Transverse colon (tissue), 4 donors: ENCODE measurements around the gene KLHDC1. TPM values are rescaled to one million over a fixed set of nuclear protein-coding genes. Genes with fewer than 3 reads are reported as not detected.
"Not testable (repeated sequence)": the region's sequence is repeated elsewhere in the genome, so short reads cannot be mapped to it uniquely, and the experiment has no call there.

Source experiments
- DNase-seq: peaks from one replicate; pipeline ENCODE4 v3.0.0-alpha.2; 2019
- H3K27ac ChIP-seq, 4 donors: fragments of 200-600 bp; sonication (generic); 2 replicates each; pipeline ENCODE4 v1.5.1; 2016 to 2018; ENCODE audit warnings: inconsistent platforms in 4 of 4
- H3K27me3 ChIP-seq: fragments of 200-600 bp; sonication (generic); 2 replicates; pipeline ENCODE4 v1.5.1; 2017; ENCODE audit warnings: inconsistent platforms
- H3K36me3 ChIP-seq, 4 donors: fragments of 200-600 bp; sonication (generic); 2 replicates each; pipeline ENCODE4 v1.5.1; 2017 to 2019; ENCODE audit warnings: inconsistent platforms in 4 of 4
- H3K4me1 ChIP-seq, 4 donors: fragments of 200-600 bp; sonication (generic); 2 replicates each; pipeline ENCODE4 v1.5.1; 2017 to 2020; ENCODE audit warnings: inconsistent platforms in 4 of 4
- H3K4me3 ChIP-seq, 4 donors: fragments of 200-600 bp; sonication (generic); 1 replicate in 1 of 4; 2 replicates in 3 of 4; pipeline versions ENCODE4 v1.5.1 to v1.6.1; 2017 to 2019; ENCODE audit warnings: inconsistent platforms in 4 of 4
- H3K9me3 ChIP-seq, 2 donors: fragments of 200-600 bp; sonication (generic); 2 replicates each; pipeline ENCODE4 v1.5.1; 2017 to 2019; ENCODE audit warnings: inconsistent platforms in 2 of 2
- EP300 ChIP-seq: sonication (generic); formaldehyde crosslinking; IDR thresholded peaks from one replicate; pipeline ENCODE4 v1.6.1; 2017; ENCODE audit warnings: antibody characterized with exemption, low read depth
- POLR2A ChIP-seq: fragments of 450-650 bp; IDR thresholded peaks from one replicate; pipeline ENCODE4 v1.6.1; 2016; ENCODE audit warnings: antibody characterized with exemption, mild to moderate bottlenecking, moderate library complexity
- POLR2AphosphoS5 ChIP-seq, 3 donors: sonication (generic); formaldehyde crosslinking; IDR thresholded peaks; one replicate each; pipeline ENCODE4 v1.6.1; 2016; ENCODE audit warnings: antibody characterized with exemption in 3 of 3
- WGBS, 2 donors: methylation state at CpG; one replicate each; pipeline ENCODE4 v1.1.5; 2018; ENCODE audit warnings: low coverage in 1 of 2; 5-methylcytosine and 5-hydroxymethylcytosine counted together
- in situ Hi-C, 4 donors: fragments of 200-750 bp; cut with MboI; loops; one replicate each; pipeline versions ENCODE4 v1.15.0 to v1.15.1; 2017; ENCODE audit warnings: low sequenced_read_pairs in 3 of 4, low pct_ligation_motif_present in 1 of 4, low pct_unique_long_range_greater_than_20kb in 1 of 4
- intact Hi-C: fragments of 100-400 bp; cut with DNase I; formaldehyde crosslinking; loops from one replicate; pipeline ENCODE4 v1.15.1; 2023; ENCODE audit warnings: low total_unique reads
- total RNA-seq, 4 donors: library from RNA; depleted of rRNA; stranded (reverse); fragments of >200 nt; gene quantifications; one replicate each; pipeline ENCODE4 v1.1.0, GENCODE V29; 2016
- TF ChIP-seq, protein P1 (sequence below), 5 experiments: fragments of 200-600 bp in 3 of 5; fragments of 450-650 bp in 2 of 5; sonication (generic) in 3 of 5; IDR thresholded peaks; 1 replicate in 2 of 5; 2 replicates in 3 of 5; pipeline ENCODE4 v1.5.1; 2016 to 2017; ENCODE audit warnings: antibody characterized with exemption in 5 of 5, inconsistent platforms in 3 of 5, mild to moderate bottlenecking in 2 of 5, moderate library complexity in 1 of 5

The KLHDC1 gene
- total RNA-seq, 4 donors from 2014 or later = 4.0 to 9.4 (median 7.9) TPM

- in situ Hi-C loops = no loop called here
Observed at GRCh38 chr14:49720744-49721143, 27.8 kb downstream of the KLHDC1 start.

DNA sequence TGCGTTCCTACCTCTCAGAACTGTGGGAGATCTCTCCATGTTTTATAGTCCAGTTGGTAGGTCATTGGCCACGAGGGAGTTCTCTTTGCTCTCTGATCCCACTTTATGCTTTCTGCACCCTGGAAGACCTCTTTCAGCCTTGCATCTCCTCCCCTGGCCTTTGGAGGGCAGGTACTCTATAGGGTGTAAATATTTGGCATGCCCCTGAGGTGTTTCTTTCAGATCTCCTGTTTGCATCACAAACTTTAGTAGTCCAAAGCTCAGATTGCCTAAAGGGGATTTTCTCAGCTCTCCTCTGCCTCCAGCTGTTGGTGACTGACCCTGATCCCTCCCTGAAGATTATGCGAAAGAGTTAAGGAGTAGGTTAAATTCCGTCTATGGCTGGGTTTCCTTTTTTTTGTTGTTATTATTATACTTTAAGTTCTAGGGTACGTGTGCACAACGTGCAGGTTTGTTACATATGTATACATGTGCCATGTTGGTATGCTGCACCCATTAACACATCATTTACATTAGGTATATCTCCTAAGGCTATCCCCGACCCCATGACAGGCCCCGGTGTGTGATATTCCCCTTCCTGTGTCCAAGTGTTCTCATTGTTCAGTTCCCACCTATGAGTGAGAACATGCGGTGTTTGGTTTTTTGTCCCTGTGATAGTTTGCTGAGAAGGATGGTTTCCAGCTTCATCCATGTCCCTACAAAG, 29.0 kb downstream of the KLHDC1 start:
- DNase-seq, H3K4me1 ChIP-seq, H3K9me3 ChIP-seq, H3K27me3 ChIP-seq, in situ Hi-C loops, H3K4me3 ChIP-seq, intact Hi-C loops, H3K27ac ChIP-seq, H3K36me3 ChIP-seq: not testable (repeated sequence)
- WGBS, 2 donors = 93 to 97% methylated on average over 7 to 9 of the region's 9 CpGs

More at GRCh38 chr14:49720744-49721143, 27.8 kb downstream of the KLHDC1 start:
- Histone ChIP-seq H3K27ac (no peak overlapping the region), H3K4me1 (no peaks in the 10 kb centered on the region), H3K4me3 (no peak overlapping the region), H3K36me3 (peaks cover 0 to 3% (median 0%) of the 10 kb centered on the region in 4 donors), H3K9me3 (no peaks in the 10 kb centered on the region), H3K27me3 (no peaks in the 10 kb centered on the region)
- intact Hi-C loops = no loop called here
- TF ChIP-seq, protein P1, sequence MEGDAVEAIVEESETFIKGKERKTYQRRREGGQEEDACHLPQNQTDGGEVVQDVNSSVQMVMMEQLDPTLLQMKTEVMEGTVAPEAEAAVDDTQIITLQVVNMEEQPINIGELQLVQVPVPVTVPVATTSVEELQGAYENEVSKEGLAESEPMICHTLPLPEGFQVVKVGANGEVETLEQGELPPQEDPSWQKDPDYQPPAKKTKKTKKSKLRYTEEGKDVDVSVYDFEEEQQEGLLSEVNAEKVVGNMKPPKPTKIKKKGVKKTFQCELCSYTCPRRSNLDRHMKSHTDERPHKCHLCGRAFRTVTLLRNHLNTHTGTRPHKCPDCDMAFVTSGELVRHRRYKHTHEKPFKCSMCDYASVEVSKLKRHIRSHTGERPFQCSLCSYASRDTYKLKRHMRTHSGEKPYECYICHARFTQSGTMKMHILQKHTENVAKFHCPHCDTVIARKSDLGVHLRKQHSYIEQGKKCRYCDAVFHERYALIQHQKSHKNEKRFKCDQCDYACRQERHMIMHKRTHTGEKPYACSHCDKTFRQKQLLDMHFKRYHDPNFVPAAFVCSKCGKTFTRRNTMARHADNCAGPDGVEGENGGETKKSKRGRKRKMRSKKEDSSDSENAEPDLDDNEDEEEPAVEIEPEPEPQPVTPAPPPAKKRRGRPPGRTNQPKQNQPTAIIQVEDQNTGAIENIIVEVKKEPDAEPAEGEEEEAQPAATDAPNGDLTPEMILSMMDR (IDR thresholded peaks at IDR 0.05) = no peak
- TF ChIP-seq POLR2AphosphoS5 (IDR thresholded peaks at IDR 0.05) = no peak
- TF ChIP-seq POLR2A = no peak
- no peak for TF ChIP-seq EP300
- DNase-seq = no peak

- TF ChIP-seq, protein P1 (IDR thresholded peaks at IDR 0.05) = no peak
- TF ChIP-seq POLR2A (no peak), EP300 (no peak), POLR2AphosphoS5 (IDR thresholded peaks at IDR 0.05) (no peak)
- intact Hi-C loops = no loop called here
- Histone ChIP-seq H3K27ac (no peak overlapping the region), H3K36me3 (peaks cover 0 to 7% (median 3%) of the 10 kb centered on the region in 4 donors), H3K27me3 (no peaks in the 10 kb centered on the region), H3K4me3 (no peak overlapping the region), H3K4me1 (no peaks in the 10 kb centered on the region), H3K9me3 (no peaks in the 10 kb centered on the region)
- 93 to 100% methylated on average over 1 to 5 of the region's 5 CpGs for WGBS, 2 donors
- in situ Hi-C loops = no loop called here
- DNase-seq = no peak
Observed at GRCh38 chr14:49727171-49727570, 34.3 kb downstream of the KLHDC1 start.

DNA sequence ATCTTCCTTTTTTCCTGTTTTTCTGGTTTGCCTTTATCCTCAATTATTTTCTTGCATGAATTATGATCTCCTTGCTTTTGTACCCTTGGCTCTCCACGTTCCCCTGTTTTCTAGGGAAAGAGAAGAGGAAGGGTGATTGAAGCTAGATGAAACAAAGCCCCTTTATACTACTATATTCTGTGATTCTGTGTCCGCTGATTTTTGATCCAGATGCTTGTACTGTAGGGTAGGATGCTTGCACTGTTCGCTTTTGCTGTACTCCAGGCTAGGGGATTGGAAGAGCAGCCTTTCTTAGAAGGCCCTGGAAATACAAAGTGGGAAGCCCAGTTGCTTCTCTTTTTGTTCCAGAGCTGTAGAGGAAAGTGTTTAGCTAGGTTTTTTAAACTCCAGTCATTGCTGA, 40.0 kb downstream of the KLHDC1 start:
- Histone ChIP-seq H3K36me3 (peaks cover 0 to 9% (median 3%) of the 10 kb centered on the region in 4 donors), H3K4me3 (no peak overlapping the region), H3K27me3 (no peaks in the 10 kb centered on the region), H3K27ac (no peak overlapping the region), H3K9me3 (no peaks in the 10 kb centered on the region), H3K4me1 (no peaks in the 10 kb centered on the region)
- DNase-seq = no peak
- intact Hi-C loops = no loop called here
- 93 to 94% methylated on average over 3 of the region's 3 CpGs for WGBS, 2 donors
- TF ChIP-seq EP300 (no peak), POLR2A (no peak), POLR2AphosphoS5 (IDR thresholded peaks at IDR 0.05) (no peak)
- TF ChIP-seq, protein P1 (IDR thresholded peaks at IDR 0.05) = no peak
- in situ Hi-C loops = no loop called here

GRCh38 chr14:49733836-49734235, 40.9 kb downstream of the KLHDC1 start:
- no peak overlapping the region for H3K27ac ChIP-seq
- TF ChIP-seq, protein P1 (IDR thresholded peaks at IDR 0.05) = no peak
- TF ChIP-seq EP300 (no peak), POLR2AphosphoS5 (IDR thresholded peaks at IDR 0.05) (no peak), POLR2A (no peak)
- no peaks in the 10 kb centered on the region for H3K27me3 ChIP-seq
- no peak for DNase-seq
- H3K4me3 ChIP-seq = no peak overlapping the region
- in situ Hi-C loops (no loop called here), intact Hi-C loops (no loop called here)
- H3K9me3 ChIP-seq = no peaks in the 10 kb centered on the region
- H3K36me3 ChIP-seq = peaks cover 0 to 9% (median 3%) of the 10 kb centered on the region in 4 donors
- no peaks in the 10 kb centered on the region for H3K4me1 ChIP-seq

- H3K4me3 ChIP-seq, in situ Hi-C loops, intact Hi-C loops, H3K27me3 ChIP-seq, H3K27ac ChIP-seq, H3K4me1 ChIP-seq, H3K9me3 ChIP-seq, H3K36me3 ChIP-seq, DNase-seq: not testable (repeated sequence)
- WGBS, 2 donors = 92 to 100% methylated on average over 2 to 4 of the region's 4 CpGs
Observed at GRCh38 chr14:49735669-49736068, 42.7 kb downstream of the KLHDC1 start.
